Measurements from ENCODE around the gene RBM27. TPM values are rescaled to one million over a fixed set of nuclear protein-coding genes. Genes with fewer than 3 reads are reported as not detected.

The RBM27 gene
- total and polyA plus RNA-seq, 2 of the 4 experiments (the other 2 are of a cell fraction), result 7.7 to 19.2 TPM

DNA sequence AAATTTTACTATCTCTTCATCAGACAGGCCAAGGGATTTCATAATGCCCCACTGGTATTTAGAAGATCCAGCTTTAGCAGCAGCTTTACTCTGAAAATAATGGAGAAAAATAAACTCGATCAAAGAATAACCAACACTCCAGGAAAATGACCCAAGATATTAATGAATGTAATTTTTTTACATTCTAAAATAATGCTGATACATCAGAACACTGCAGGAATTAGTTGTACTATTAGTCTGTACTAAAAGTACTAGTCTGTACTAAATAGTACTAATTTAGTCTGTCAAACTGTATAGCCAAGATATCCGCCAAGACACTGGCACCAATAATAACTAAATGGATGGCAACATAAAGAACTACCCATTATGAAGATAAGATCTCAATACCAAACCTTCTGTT lies 39.0 kb upstream of the RBM27 start:
- Histone ChIP-seq H3K56ac (ENCODE audit: extremely low read depth, insufficient read depth, low read length) (no peak overlapping the region), H2BK120ac (ENCODE audit: low read depth, low read length) (no peak overlapping the region), H3K9me3 (ENCODE audit: control insufficient read depth, insufficient read depth, low read length) (no peaks in the 10 kb centered on the region), H3K27ac (ENCODE audit: insufficient read depth, low read length) (no peak overlapping the region), H4K20me1 (ENCODE audit: insufficient read depth, low read length) (no peaks in the 10 kb centered on the region), H3K4me1 (ENCODE audit: control insufficient read depth, insufficient read depth, low read length) (no peaks in the 10 kb centered on the region; the same call in 1 of the 2 replicates), H3K4ac (ENCODE audit: low read depth, low read length) (no peak overlapping the region), H2BK15ac (ENCODE audit: low read depth, low read length) (no peak overlapping the region), H3K14ac (replicated peaks; ENCODE audit: low read depth, low read length) (no peak overlapping the region), H3K4me3 (ENCODE audit: insufficient read depth, low read depth, low read length) (no peak overlapping the region), H3K23ac (ENCODE audit: low read depth, low read length) (no peak overlapping the region), H4K8ac (ENCODE audit: low read depth in 2 of 2, low read length in 2 of 2) (no peak overlapping the region), H2BK20ac (ENCODE audit: low read depth, low read length) (no peak overlapping the region), H2AFZ (replicated peaks; ENCODE audit: low read length, poor library complexity) (no peak overlapping the region), H2BK5ac (ENCODE audit: low read depth, low read length, poor library complexity, severe bottlenecking) (no peak overlapping the region), H2AK5ac (ENCODE audit: low read depth, low read length) (no peak overlapping the region), H3K36me3 (ENCODE audit: control insufficient read depth, insufficient read depth, low read length) (peaks cover 39% of the 10 kb centered on the region), H3K9me1 (ENCODE audit: insufficient read depth, low read length) (no peaks in the 10 kb centered on the region), H3K9ac (ENCODE audit: low read depth, low read length) (no peak overlapping the region), H2AK9ac (replicated peaks; ENCODE audit: low read depth, low read length, poor library complexity) (no peak overlapping the region), H4K91ac (ENCODE audit: insufficient read depth, low read depth, low read length) (no peak overlapping the region), H3K27me3 (ENCODE audit: control insufficient read depth, insufficient read depth, low read length) (no peaks in the 10 kb centered on the region), H3K79me1 (ENCODE audit: low read depth in 1 of 2, low read length in 2 of 2) (peaks cover 0 to 5% of the 10 kb centered on the region in 2 experiments; a peak in 1 of 4 replicates), H3K18ac (ENCODE audit: low read depth, low read length) (no peak overlapping the region), H4K5ac (ENCODE audit: low read depth, low read length) (no peak overlapping the region), H3K4me2 (ENCODE audit: low read depth, low read length) (no peak overlapping the region)
- in situ Hi-C loops (cut with MboI; ENCODE audit: low sequenced_read_pairs) (loop anchor here (10.0 kb wide), 1 partner anchor 50 kb away; no protein-coding TSS in a partner anchor), intact Hi-C loops (cut with micrococcal nuclease) (loop anchor here (2.0 kb wide), 1 partner anchor 20 kb away; no protein-coding TSS in a partner anchor), dilution Hi-C loops (cut with HindIII; ENCODE audit: low sequenced_read_pairs, unreplicated experiment) (no loop called here)
- CTCF ChIA-PET, result no interaction called here
- no CpG with 5 or more reads among the region's 2 CpGs for WGBS, 2 experiments (ENCODE audit: extremely low coverage in 2 of 2, insufficient read length in 1 of 2)
- BruUV-seq (replicated peaks), result no TSS peak
- DNase-seq, result no peak
- no peak for ATAC-seq (ENCODE audit: low read depth)
- TF ChIP-seq MAFK (IDR thresholded peaks at IDR 0.05; ENCODE audit: low read depth, low read length), result peak; percentile 65
- TF ChIP-seq BHLHE40 (IDR thresholded peaks at IDR 0.05; ENCODE audit: low read depth, low read length), result no peak
- POLR2A ChIA-PET (ENCODE audit: unreplicated experiment), result no interaction called here

All from IMR-90 (cell line).